HG02678 (cell line): Measurements from ENCODE around the gene PRPF40A.
"Not testable (repeated sequence)": the region's sequence is repeated elsewhere in the genome, so short reads cannot be mapped to it uniquely, and the experiment has no call there.

Experiments used
- ATAC-seq: cut with Tn5 transposase; IDR thresholded peaks from one replicate; pipeline ENCODE4 v1.9.1; 2021; ENCODE audit warnings: mild to moderate bottlenecking, moderate library complexity; ENCODE audit not compliant: unreplicated experiment

PRPF40A gene

DNA sequence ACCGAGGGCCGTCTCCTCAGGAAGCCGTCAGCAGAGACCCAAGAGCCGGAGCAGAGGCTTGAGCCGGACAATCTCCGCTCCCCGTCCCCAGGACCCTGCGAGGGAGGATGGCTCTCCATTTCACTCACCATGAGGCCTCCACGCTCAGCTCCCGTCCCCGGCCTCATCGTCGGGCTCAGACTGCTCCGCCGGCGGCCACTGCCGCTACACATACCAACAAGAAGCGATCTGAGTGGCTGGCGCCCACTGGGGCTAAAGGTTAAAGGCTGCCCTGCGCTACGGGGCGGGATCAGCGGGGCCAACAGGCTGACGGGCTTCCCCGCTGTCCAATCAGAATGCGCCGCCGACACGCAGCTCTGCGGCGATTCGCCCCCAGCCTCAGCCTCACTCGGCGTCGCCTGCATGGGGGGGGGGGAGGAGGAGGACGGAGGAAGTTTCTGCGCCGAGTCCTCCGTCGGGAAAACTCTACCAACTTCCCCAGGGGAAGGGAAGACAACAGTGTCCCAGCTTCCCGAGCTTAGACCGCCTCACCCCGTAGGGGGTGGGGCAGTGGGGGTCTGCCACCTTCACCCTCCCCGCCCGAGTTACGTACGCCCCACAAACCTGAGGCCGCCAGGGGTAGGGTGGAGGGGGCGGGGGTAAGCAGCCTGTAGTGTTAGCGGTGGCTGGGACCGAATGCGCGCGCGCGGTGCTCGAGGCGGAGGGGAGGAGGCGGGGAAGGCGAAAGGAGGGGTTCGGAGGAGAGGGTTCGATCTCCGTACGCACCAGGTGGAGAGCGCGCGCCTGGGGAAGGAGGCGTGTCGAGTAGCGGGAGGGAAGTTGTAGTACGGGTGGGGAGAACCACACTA lies at the start of gene PRPF40A:
TSS of gene PRPF40A (minus strand) at position 234 of the 848 bp plus-strand sequence. CDS start at position 212, 22 bp downstream.
- ATAC-seq, result peak; percentile 64

DNA sequence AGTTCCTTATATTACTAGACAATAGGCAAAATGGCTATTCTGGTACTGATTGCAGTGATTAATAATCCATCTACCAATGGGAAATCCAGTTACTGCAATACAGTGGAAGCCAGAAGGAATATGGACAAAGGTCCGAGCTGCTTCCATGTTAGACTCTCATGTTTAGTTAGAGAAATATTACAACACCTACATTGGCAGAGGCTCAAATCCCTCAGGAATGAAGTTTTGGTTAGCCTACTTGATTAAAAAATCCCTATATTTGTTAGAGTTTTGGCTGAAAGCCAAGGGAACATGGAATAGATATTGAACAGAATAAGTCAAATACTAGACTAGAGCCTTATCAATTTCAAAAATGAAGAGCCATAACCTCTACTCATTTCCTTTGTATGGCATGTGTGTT lies 49.7 kb upstream of the PRPF40A start:
- no peak for ATAC-seq

DNA sequence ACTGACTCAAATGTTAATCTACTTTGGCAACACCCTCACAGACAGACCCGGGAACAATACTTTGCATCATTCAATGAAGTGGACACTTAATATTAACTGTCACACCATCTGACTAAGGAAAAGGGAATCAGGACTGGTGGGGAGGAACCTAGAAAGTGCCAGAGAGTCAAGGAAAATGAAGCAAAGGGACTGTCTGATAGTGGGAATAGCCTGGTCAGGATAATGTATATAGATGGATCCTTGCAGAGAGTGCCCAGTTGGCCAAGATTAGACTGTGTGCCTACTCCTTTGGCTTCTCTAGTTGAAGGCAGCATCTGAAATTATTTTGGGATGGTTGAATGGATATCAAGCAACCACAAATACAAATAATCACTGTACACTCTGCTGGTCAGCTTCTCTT lies 46.4 kb upstream of the PRPF40A start:
- ATAC-seq, result no peak

DNA sequence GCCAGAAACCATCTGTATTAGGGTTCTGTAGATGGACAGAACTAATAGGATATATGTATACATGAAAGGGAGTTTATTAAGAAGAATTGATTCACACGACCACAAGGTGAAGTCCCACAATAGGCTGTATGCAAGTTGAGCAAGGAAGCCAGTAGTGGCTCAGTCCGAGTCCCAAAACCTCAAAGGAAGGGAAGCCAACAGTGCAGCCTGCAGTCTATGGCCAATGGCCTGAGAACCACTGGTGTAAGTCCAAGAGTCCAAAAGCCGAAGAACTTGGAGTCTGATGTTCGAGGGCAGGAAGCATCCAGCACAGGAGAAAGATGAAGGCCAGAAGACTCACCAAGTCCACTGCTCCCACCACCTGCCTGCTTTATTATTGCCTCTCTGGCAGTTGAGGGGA lies 45.9 kb upstream of the PRPF40A start:
- ATAC-seq, result not testable (repeated sequence)

DNA sequence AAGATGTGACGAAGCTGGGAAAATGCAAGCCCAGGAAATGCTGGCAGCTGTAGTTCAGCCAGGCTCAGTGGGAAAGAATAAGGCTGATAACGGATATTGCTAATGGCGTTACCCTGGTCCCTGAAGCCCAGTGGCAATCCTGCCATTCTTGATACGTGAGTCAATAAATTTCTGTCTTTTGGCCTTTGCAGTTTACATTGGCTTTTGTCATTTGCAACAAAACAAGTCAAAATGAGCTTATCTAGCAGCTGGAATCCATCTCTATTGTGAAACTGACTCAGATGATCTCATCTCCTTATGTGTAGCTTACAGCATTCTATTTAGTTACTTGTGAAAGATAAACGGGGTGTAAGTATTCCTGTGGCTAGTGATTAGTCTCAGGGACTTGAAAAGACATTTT lies 44.9 kb upstream of the PRPF40A start:
- ATAC-seq, result no peak

DNA sequence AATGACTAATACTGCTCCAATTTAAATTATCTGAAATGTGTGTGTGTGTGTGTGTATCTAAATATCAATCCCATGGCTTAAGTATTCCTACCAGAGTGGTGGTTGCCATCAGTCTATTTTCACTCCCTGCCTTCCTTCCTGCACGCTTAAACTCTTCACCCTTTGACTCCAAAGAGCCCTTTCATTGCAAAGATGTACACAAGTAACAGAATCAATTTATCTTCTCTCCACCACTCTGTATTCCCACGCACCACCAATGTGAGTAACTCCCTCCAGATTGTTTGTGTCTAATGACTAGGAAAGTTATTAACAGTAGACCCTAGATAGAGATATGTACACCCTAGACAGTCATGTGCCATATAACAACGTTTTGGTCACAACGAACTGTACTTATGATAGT lies 44.0 kb upstream of the PRPF40A start:
- ATAC-seq, result no peak

DNA sequence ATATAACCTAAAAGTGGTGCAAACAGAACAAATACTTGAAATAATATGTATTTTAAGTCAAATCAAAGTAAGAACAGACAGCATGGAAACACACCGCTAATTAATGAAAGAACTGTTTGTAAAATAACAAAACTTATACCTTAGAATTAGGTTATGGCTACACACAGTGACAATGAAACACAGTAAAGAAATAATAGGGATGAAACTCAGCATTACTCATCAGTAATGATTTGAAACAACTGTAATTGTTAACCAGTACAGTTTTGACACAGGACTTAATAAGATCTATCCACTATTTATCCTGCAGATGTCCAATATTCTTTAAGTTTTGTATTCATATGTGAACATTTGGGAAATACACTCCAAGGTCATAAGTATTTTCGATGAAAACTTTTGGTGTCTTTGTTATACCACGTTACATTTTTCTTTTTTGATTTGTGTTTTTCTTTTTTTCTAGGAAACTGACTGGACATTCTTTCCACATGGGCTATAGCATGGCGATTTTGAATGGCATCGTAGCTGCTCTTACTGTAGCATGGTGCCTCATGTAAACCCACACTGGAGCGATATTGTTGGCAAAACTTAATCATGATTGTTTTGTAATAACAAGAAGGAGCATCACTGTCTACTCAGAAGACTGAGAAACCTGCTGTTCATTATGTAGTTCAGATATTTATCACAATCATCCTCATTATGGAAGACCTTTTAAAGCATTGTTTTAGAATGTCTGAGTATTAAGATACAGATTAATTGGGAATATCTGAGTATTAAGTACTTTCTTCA lies 42.2 kb upstream of the PRPF40A start:
- ATAC-seq, result no peak

DNA sequence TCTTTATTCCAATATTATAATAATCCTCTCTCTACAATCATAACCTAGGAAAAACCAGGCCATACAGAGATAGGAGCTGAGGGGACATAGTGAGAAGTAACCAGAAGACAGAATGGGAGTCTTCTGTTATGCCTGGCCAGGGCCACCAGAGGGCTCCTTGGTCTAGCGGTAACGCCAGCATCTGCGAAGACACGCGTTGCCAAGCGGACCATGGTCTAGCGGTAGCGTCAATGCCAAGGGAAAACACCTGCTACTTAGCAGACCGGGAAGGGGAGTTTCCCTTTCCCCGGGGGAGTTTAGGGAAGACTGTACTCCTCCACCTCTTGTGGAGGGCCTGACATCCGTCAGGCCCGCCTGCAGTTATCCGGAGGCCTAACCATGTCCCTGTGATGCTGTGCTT lies 37.8 kb upstream of the PRPF40A start:
- no peak for ATAC-seq

DNA sequence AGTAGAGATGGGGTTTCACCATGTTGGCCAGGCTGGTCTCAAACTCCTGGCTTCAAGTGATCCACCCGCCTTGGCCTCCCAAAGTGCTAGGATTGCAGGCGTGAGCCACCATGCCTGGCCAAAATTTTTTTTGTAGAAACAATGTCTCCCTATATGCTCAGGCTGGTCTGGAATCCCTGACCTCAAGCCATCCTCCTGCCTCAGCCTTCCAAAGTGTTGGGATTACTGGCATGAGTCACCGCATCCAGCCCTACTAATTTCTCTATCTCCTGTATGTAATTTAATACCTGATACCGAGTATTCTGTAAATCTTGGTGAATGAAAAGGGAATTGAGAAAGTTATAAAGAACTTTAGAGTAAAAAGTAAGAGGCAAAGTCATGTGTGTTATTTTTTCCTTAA lies 30.5 kb upstream of the PRPF40A start:
- ATAC-seq, result not testable (repeated sequence)

DNA sequence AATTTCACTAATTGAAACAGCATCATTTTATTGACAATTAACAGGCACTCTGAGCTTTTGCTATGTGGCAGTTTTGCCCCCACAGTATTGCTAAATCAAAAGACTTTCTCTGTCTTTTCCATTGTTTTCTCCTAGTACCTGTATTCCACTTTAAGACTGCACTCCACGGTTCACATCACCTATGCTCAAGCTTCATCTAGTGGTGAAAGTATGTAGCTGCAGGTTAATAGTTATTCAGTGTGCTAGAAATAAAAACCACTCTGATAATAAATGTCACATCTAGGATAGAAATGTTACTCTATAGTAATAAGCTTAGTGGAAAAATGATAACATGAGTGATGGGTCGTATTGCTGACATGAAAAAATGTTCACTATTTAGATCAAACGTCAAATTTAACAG lies 25.7 kb upstream of the PRPF40A start:
- ATAC-seq, result no peak

DNA sequence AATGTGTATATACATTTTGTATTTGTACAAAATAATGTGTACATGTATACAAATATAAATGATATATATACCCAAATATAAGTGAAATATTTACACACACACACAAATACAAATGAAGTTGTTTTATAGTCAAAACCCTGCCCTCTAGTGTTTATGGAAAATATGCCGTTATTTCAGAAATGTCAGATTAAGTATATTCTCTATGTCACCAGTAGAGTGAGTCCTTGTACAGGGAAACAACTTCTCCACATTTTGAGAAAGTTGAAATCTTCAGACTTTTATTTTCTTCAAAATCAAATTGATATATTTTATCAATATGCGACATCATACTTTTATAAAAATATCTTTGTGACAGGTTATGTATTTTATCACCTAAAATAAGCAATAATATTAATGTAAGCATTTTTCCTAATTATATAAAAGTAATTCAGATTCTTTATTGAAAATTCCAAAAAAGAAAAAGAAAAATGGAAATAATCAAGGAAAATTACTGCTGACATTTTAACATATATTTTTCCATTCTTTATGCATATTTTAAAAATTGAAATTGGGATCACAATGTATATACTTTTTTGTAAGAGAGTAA lies 23.6 kb upstream of the PRPF40A start:
- peak; percentile 78 for ATAC-seq

DNA sequence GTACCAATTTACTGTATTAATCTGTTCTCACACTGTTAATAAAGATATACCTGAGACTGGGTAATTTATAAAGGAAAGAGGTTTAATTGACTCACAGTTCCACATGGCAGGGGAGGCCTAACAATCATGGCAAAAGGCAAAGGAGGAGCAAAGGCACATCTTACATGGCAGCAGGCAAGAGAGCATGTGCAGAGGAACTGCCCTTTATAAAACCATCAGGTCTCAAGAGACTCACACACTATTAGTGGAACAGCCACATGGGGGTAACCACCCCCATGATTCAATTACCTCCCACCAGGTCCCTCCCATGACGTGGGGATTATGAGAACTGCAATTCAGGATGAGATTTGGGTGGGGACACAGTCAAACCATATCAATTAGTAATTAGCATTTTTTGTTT lies 22.4 kb upstream of the PRPF40A start:
- ATAC-seq, result not testable (repeated sequence)

DNA sequence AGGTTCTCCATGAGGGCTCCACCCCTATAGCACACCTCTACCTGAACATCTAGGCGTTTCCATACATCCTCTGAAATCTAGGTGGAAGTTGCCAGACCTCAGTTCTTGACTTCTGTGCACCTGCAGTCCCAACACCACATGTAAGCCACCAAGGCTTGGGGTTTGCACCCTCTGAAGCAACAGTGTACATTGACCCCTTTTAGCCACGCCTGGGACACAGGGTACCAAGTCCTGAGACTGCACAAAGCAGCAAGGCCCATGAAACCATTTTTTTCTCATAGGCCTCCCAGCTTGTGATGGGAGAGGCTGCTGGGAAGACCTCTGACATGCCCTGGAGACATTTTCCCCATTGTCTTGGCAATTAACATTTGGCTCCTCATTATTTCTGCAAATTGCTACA lies 21.2 kb upstream of the PRPF40A start:
- ATAC-seq, result no peak

DNA sequence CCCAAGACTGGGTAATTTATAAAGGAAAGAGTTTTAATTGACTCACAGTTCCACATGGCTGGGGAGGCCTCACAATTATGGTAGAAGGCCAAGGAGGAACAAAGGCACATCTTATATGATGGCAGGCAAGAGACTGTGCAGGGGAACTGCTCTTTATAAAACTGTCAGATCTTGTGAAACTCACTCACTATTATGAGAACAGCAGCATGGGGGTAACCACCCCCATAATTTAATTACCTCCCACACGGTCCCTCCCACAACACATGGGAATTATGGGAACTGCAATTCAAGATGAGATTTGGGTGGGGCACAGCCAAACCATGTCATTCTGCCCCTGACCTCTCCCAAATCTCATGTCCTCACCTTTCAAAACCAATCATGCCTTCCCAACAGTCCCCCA lies 20.2 kb upstream of the PRPF40A start:
- not testable (repeated sequence) for ATAC-seq

DNA sequence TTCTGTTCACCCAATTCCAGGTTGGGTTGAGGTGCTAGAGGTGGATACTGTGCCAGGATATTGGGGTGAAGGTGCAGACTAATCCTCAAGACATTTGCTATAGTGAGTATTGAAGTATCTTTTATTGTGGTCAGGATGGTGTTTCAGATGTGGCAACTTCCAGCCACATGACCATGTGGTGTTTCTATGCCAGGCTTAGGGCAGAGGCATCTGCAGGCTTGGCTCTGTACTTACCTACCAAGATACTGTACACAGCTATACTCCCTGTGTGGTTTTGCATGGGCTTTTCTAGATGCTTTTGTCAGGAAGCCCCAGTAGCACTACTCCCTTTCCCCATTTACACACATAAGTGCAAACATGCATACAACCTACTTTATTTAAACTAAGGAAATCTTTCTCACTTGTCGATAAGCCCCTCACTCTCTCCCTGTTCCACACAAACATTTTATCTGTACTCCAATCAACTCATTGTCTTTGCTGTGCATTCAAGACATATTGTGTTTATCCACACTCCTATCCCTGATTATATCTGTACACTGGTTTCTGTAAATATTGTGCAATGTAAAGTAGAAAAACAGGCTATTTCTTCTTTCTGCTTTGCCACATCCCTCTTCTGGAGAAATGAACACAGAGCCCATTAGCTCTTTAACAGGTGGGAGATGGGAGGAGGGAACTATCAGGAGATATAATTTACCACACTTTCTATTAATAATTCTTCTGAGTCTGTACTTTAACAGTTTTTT lies 13.5 kb upstream of the PRPF40A start:
- ATAC-seq, result peak; percentile 91

DNA sequence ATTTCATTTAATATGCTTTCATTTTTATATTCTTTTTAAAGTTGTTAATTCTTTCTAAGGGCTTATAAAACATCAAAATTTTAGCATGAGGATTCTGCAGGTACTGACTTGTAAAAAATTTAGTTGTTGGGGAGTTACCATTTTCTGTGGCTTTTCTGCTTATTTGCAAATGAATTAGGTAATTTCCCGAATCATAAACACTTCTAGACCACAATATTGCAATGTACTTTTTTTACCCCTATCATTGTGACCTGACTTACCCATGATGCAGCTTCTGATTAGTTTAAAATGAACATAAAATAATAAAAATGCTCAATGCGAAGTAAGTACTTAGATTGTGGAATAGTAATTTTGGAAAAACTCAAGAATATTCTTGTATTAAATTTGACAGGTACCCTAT lies 12.6 kb upstream of the PRPF40A start:
- ATAC-seq, result no peak

DNA sequence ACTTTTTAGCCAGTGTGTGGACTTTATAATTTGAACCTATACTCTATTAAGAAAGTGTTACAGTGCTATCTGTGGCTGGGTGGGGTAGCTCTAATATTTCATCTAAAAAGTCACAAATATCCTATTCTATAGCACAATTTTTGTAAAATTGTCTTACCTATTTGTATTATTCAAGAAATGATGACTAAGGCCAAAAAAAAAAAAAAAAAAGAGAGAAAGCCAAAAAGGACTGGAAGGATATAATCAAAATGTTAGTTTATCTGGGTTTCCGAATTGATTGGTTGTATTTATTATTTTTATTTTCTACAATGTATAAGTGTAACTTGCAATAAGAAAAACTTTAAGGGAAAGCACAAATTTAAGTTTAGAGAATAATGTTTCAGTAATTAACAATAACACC lies 6.7 kb upstream of the PRPF40A start:
- no peak for ATAC-seq

DNA sequence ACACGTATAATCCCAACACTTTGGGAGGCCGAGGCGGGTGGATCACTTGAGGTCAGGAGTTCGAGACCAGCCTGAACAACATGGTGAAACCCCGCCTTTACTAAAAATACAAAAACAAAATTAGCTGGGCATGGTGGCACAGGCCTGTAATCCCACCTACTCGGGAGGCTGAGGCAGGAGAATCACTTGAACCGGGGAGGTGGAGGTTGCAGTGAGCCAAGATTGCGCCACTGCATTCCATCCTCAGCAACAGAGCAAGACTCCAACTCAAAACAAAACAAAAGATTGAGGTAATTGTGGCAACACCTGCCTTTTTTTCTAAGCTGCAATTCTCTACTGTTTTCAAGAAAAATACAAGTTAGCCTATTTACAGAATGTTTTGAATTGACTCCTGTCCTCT lies 5.4 kb upstream of the PRPF40A start:
- ATAC-seq, result not testable (repeated sequence)

DNA sequence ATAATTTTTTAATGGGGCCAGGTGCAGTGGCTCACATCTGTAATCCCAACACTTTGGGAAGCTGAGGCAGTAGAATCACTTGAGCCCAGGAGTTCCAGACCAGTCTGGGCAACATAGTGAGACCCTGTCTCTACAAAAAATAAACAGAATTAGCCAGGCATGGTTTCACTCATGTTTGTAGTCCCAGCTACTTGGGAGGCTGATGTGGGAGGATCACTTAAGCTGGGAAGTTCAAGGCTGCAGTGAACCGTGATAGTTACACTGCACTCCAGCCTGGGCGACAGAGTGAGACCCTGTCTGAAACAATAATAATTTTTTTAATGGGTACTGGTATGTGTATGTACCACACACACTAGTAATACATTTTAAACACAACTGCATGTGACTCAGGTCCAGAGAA lies 3.5 kb upstream of the PRPF40A start:
- ATAC-seq, result no peak

DNA sequence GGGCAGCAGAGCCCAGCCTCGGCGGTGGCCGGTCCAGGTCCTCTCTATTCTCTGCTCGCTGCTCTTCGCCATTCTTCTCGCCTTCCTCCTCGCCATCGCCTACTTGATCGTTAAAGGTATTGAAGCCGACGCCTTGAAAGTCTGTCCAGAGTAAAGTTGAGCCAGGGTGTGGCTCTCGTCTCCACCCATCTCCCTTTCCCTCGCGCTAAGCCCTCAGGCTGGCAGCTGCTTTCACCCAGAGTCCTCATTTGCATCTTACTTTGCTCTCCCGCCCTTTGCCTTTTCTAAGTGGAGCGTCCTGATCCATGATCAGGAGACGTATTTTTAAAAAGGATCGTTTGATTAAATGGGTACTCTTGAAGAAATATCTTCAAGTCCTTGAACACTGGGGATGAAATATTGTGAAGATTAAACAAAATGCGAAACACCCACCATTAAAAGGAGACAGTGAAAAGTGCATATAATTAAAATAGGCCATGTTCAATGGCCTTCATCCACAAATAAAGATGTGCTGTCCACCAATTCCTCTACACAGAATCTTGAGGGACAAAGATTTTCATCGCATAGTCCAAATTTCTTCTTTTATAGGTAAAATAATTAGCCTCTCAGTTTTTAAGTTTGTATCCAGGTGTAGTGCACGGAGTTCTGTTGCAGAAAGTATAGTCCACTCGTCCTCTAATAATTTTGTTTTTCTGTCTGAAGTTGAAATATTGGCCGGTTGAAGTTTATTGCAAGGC lies 1.8 kb upstream of the PRPF40A start:
- peak; percentile 26 for ATAC-seq
